Heart right ventricle (tissue), 16 donors: ENCODE measurements around the gene ACTN1. TPM values are rescaled to one million over a fixed set of nuclear protein-coding genes. Genes with fewer than 3 reads are reported as not detected.

ENCODE experiments used
- ATAC-seq, 8 donors: fragments of 200-7000 bp; cut with Tn5 transposase; one replicate each; pipeline ENCODE4 v1.9.1; 2020; ENCODE audit warnings: mild to moderate bottlenecking in 8 of 8, moderate library complexity in 8 of 8, moderate number of reproducible peaks in 1 of 8
- DNase-seq, 2 donors: peaks; one replicate each; pipeline ENCODE4 v3.0.0-alpha.2; 2020
- H3K27ac ChIP-seq, 10 donors: fragments of 200-600 bp; sonication (generic) in 2 of 10; one replicate each; pipeline versions ENCODE4 v1.5.0 to v1.8.0; 2020 to 2022; ENCODE audit warnings: mild to moderate bottlenecking in 3 of 10
- H3K27me3 ChIP-seq, 7 donors: fragments of 200-600 bp; one replicate each; pipeline ENCODE4 v1.8.0; 2021 to 2022; ENCODE audit warnings: mild to moderate bottlenecking in 2 of 7
- H3K36me3 ChIP-seq, 9 donors: fragments of 200-600 bp; sonication (generic) in 1 of 9; one replicate each; pipeline versions ENCODE4 v1.5.0 to v1.8.0; 2020 to 2022; ENCODE audit warnings: mild to moderate bottlenecking in 2 of 9
- H3K4me1 ChIP-seq, 9 donors: fragments of 200-600 bp; sonication (generic) in 1 of 9; one replicate each; pipeline versions ENCODE4 v1.5.0 to v1.8.0; 2020 to 2022; ENCODE audit warnings: mild to moderate bottlenecking in 4 of 9
- H3K4me3 ChIP-seq, 10 donors: fragments of 200-600 bp; sonication (generic) in 2 of 10; one replicate each; pipeline versions ENCODE4 v1.5.0 to v1.8.0; 2020 to 2022; ENCODE audit warnings: mild to moderate bottlenecking in 7 of 10, moderate library complexity in 2 of 10
- H3K9me3 ChIP-seq, 11 donors: fragments of 200-600 bp in 10 of 11; sonication (generic) in 2 of 11; one replicate each; pipeline versions ENCODE4 v1.5.0 to v1.8.0; 2013 to 2022; ENCODE audit warnings: mild to moderate bottlenecking in 2 of 11, control low read depth in 1 of 11, moderate library complexity in 1 of 11
- CTCF ChIP-seq, 9 donors: fragments of 200-600 bp; sonication (generic) in 2 of 9; IDR thresholded peaks; one replicate each; pipeline versions ENCODE4 v1.5.0 to v1.8.0; 2021 to 2022; ENCODE audit warnings: antibody characterized with exemption in 9 of 9, mild to moderate bottlenecking in 5 of 9, moderate library complexity in 1 of 9
- WGBS, 2 donors: extraction: QIAGEN DNeasy Blood & Tissue Kit; methylation state at CpG; one replicate each; pipeline ENCODE4 v1.1.7; 2013; ENCODE audit warnings: inconsistent platforms in 1 of 2; 5-methylcytosine and 5-hydroxymethylcytosine counted together
- intact Hi-C, 10 donors: fragments of 100-400 bp; cut with DNase I; formaldehyde crosslinking; loops; one replicate each; pipeline versions ENCODE4 v1.11.1 to v1.14.2; 2022
- polyA plus RNA-seq, 2 donors: library from polyadenylated mRNA; stranded (reverse); fragments of 200-250 nt; gene quantifications; one replicate each; pipeline ENCODE4 v1.2.3, GENCODE V29; 2013
- total RNA-seq, 10 donors: library from RNA; stranded (reverse); fragmentation: NEBNext Ultra II Directional in 3 of 10; extraction: Animal tissue kit (Norgen Biotek cat#: 25700) in 3 of 10; gene quantifications; one replicate each; pipeline versions ENCODE4 v1.2.1 to v1.2.4, GENCODE V29; 2021 to 2023
- donor health status: Arrhythmogenic right ventricular cardiomyopathy.
- donor health status: ischemic (EF 13 %, LVEDD 7.1; RV severe dilation, severe dysfunction).
- donor health status: healthy with polysubstance abuse.
- donor health status: DM: no; HTN: yes; CAD: no.
- donor health status: DM: no; HTN: no; CAD: no.
- donor health status: ischemic (EF 25% LVEDD 6.9; RV normal size, moderate dysfunction).
- donor health status: ischemic (EF 25% LVEDD 5.7; RV mildly dilated, moderate dysfunction).
- donor health status: healthy.
- donor health status: DM: yes; HTN: yes; CAD: no.
- donor health status: Ischemic cardiomyopathy.
- donor health status: ischemic (EF 35%, LVEDD 5.7; RV mildly dilated, moderate dysfunction).
- donor health status: nonischemic (EF 11% LVEDD 7.7; RV severe dilation, severe dysfunction).
- donor health status: DM: yes; HTN: yes; CAD: no.
- donor health status: PGD.
- donor health status: ischemic (EF 29% LVEDD 5.4; RV normal size, mild dysfunction).
- donor health status: nonischemic (EF 23%, LVEDD 6.1; RV moderate dilation, normal function).

The ACTN1 gene
- total and polyA plus RNA-seq, 12 donors, result 67.2 to 235 (median 104) TPM

GRCh38 chr14:68899033-68899603 lies 80.0 kb downstream of the ACTN1 start:
- 98 to 100% methylated on average over 1 of the region's 1 CpG for WGBS, 2 donors
- no peak overlapping the region for H3K27ac ChIP-seq
- peaks cover 0 to 22% (median 8%) of the 10 kb centered on the region in 9 donors for H3K4me1 ChIP-seq
- ATAC-seq (peak in 1 of 8 donors; percentile 4), DNase-seq (no peak)
- no peak for TF ChIP-seq CTCF (IDR thresholded peaks at IDR 0.05)
- intact Hi-C loops, result no loop called here
- peaks cover 3 to 94% (median 47%) of the 10 kb centered on the region in 9 donors for H3K36me3 ChIP-seq
- H3K27me3 ChIP-seq, result no peaks in the 10 kb centered on the region
- no peaks in the 10 kb centered on the region for H3K9me3 ChIP-seq
- H3K4me3 ChIP-seq, result no peak overlapping the region

- no peaks in the 10 kb centered on the region for H3K9me3 ChIP-seq
- H3K27ac ChIP-seq, result no peak overlapping the region
- 86 to 89% methylated on average over 13 of the region's 13 CpGs for WGBS, 2 donors
- TF ChIP-seq CTCF (IDR thresholded peaks at IDR 0.05), result no peak
- H3K36me3 ChIP-seq, result peaks cover 0 to 94% (median 46%) of the 10 kb centered on the region in 9 donors
- DNase-seq, result no peak
- H3K4me1 ChIP-seq, result peaks cover 0 to 28% (median 13%) of the 10 kb centered on the region in 9 donors
- H3K27me3 ChIP-seq, result no peaks in the 10 kb centered on the region
- H3K4me3 ChIP-seq, result no peak overlapping the region
- intact Hi-C loops, result no loop called here
- ATAC-seq, result peak in 2 of 8 donors; percentile 8 to 14
Measured at GRCh38 chr14:68898248-68899032, 80.7 kb downstream of the ACTN1 start.

DNA sequence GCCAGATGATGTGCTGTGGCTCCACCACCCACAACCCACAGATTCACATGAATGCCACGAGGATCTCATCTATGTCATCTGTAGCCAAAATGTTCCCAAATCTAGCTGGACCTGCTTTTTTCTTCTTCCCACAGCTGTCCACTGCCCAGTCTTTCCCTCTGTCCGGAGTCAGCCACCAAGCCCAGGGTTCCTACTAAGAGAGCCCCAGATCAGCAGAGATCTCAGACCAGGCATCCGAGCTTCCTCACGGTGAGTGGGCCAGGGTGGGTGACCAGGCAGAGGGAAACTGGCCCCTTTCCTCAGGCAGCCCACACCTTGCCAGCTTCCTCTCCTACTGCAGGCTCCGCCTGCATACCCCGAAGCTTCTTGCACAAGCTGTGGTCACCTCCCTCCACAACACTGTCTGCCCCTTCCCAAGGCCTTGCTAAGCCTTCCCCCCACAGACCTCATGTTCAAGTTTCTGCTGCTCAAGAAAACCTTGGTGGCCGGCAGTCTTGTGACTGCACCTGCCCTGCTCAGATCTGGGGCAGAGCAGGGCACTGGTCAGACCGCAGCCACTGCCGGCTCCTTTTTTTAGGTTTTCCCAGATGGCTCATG lies 81.4 kb downstream of the ACTN1 start:
- H3K9me3 ChIP-seq, result no peaks in the 10 kb centered on the region
- H3K36me3 ChIP-seq, result peaks cover 0 to 94% (median 48%) of the 10 kb centered on the region in 9 donors
- ATAC-seq (no peak), DNase-seq (no peak)
- no peaks in the 10 kb centered on the region for H3K27me3 ChIP-seq
- TF ChIP-seq CTCF (IDR thresholded peaks at IDR 0.05), result no peak
- no peak overlapping the region for H3K27ac ChIP-seq
- 86 to 94% methylated on average over 9 of the region's 9 CpGs for WGBS, 2 donors
- intact Hi-C loops, result no loop called here
- no peak overlapping the region for H3K4me3 ChIP-seq
- H3K4me1 ChIP-seq, result peaks cover 0 to 34% (median 13%) of the 10 kb centered on the region in 9 donors

DNA sequence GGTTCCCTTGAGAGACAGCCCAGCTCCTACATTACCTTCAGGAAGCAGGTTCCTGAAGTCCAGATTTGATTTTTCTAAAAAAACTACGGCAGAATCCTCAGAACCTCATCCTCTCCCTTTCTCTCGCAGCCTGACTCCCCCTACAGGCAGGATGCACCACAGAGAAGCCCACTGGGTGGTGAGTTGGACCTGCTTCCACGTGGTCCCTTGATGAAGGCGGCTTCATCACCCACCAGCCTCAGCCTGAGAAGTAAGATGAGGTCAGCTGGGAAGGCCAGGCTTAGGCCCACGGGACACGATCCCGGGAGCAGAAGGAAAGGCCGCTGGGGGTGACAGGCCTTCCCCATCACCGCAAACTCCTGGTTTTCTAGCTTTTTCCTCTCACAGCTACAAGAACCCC lies 83.0 kb downstream of the ACTN1 start:
- no peak overlapping the region for H3K27ac ChIP-seq
- H3K4me3 ChIP-seq, result no peak overlapping the region
- ATAC-seq, result no peak
- H3K4me1 ChIP-seq, result peaks cover 0 to 34% (median 13%) of the 10 kb centered on the region in 9 donors
- peaks cover 0 to 94% (median 48%) of the 10 kb centered on the region in 9 donors for H3K36me3 ChIP-seq
- intact Hi-C loops, result no loop called here
- H3K9me3 ChIP-seq, result no peaks in the 10 kb centered on the region
- no peaks in the 10 kb centered on the region for H3K27me3 ChIP-seq
- DNase-seq, result no peak
- WGBS, 2 donors, result 89 to 93% methylated on average over 9 of the region's 9 CpGs
- peak in 3 of 9 donors; percentile 15 to 29 (median 16) for TF ChIP-seq CTCF (IDR thresholded peaks at IDR 0.05)
